IMR-90 (cell line): ENCODE data around the gene NIF3L1. TPM values are rescaled to one million over a fixed set of nuclear protein-coding genes. Genes with fewer than 3 reads are reported as not detected.

Experiments used
- ATAC-seq: fragments of 200-7000 bp; cut with Tn5 transposase; 2 replicates; pipeline ENCODE4 v1.9.1; 2020; ENCODE audit warnings: low read depth, mild to moderate bottlenecking, moderate library complexity
- BruUV-seq: library from RNA; stranded (reverse); fragments of 400-500 nt; replicated peaks from 2 replicates; lab custom pipeline; 2021; lab: Mats Ljungman, UMichigan
- CTCF ChIA-PET: fragments of 300-600 bp; formaldehyde crosslinking; extraction: SDS; loops from one replicate; lab custom pipeline; 2021; ENCODE audit warnings: antibody characterized with exemption; lab: Yijun Ruan, JAX
- POLR2A ChIA-PET: fragments of 300-600 bp; sonication (Branson Sonifier 250); formaldehyde crosslinking; loops from one replicate; lab custom pipeline; 2022; ENCODE audit warnings: antibody characterized with exemption; ENCODE audit not compliant: unreplicated experiment; lab: Charles Lee
- DNase-seq: peaks from one replicate; pipeline ENCODE4 v3.0.0; 2013
- H2AFZ ChIP-seq: replicated peaks from 2 replicates; pipeline ENCODE3; 2013; ENCODE audit warnings: low read length, mild to moderate bottlenecking; ENCODE audit not compliant: poor library complexity
- H2AK5ac ChIP-seq: 2 replicates; pipeline ENCODE4 v1.6.1; 2013; ENCODE audit warnings: low read depth, low read length, inconsistent platforms
- H2AK9ac ChIP-seq: replicated peaks from 2 replicates; pipeline ENCODE3; 2013; ENCODE audit warnings: mild to moderate bottlenecking, low read depth, low read length, moderate library complexity; ENCODE audit not compliant: poor library complexity
- H2BK120ac ChIP-seq: 2 replicates; pipeline ENCODE4 v1.6.1; 2013; ENCODE audit warnings: low read depth, low read length, inconsistent platforms
- H2BK15ac ChIP-seq: 3 replicates; pipeline ENCODE4 v1.6.1; 2013; ENCODE audit warnings: low read depth, low read length, inconsistent platforms
- H2BK20ac ChIP-seq: 2 replicates; pipeline ENCODE4 v1.6.1; 2013; ENCODE audit warnings: low read depth, mild to moderate bottlenecking, inconsistent platforms, low read length, moderate library complexity
- H2BK5ac ChIP-seq: 2 replicates; pipeline ENCODE4 v1.6.1; 2013; ENCODE audit warnings: mild to moderate bottlenecking, low read depth, low read length, inconsistent platforms; ENCODE audit not compliant: poor library complexity, severe bottlenecking
- H3K14ac ChIP-seq: replicated peaks from 2 replicates; pipeline ENCODE4 v1.6.1; 2013; ENCODE audit warnings: low read depth, low read length, inconsistent platforms
- H3K18ac ChIP-seq: 2 replicates; pipeline ENCODE4 v1.6.1; 2013; ENCODE audit warnings: low read depth, low read length, control low read depth
- H3K23ac ChIP-seq: 2 replicates; pipeline ENCODE4 v1.6.1; 2013; ENCODE audit warnings: low read depth, low read length, inconsistent platforms
- H3K27ac ChIP-seq: 2 replicates; pipeline ENCODE4 v1.5.1; 2013; ENCODE audit warnings: mild to moderate bottlenecking, control low read depth, low read length; ENCODE audit not compliant: insufficient read depth
- H3K27me3 ChIP-seq: 2 replicates; pipeline ENCODE4 v1.6.1; 2013; ENCODE audit warnings: low read length; ENCODE audit not compliant: control insufficient read depth, insufficient read depth
- H3K36me3 ChIP-seq: 2 replicates; pipeline ENCODE4 v1.6.1; 2013; ENCODE audit warnings: low read length, mixed read lengths; ENCODE audit not compliant: control insufficient read depth, insufficient read depth
- H3K4ac ChIP-seq: 2 replicates; pipeline ENCODE4 v1.6.1; 2013; ENCODE audit warnings: low read depth, low read length, inconsistent platforms
- H3K4me1 ChIP-seq: 2 replicates; pipeline ENCODE4 v1.6.1; 2013; ENCODE audit warnings: low read length, mixed read lengths; ENCODE audit not compliant: control insufficient read depth, insufficient read depth
- H3K4me2 ChIP-seq: 2 replicates; pipeline ENCODE4 v1.6.1; 2013; ENCODE audit warnings: low read depth, mild to moderate bottlenecking, control low read depth, low read length, moderate library complexity
- H3K4me3 ChIP-seq: 2 replicates; pipeline ENCODE4 v1.5.1; 2013; ENCODE audit warnings: low read depth, mild to moderate bottlenecking, control low read depth, low read length, moderate library complexity; ENCODE audit not compliant: insufficient read depth
- H3K56ac ChIP-seq: 2 replicates; pipeline ENCODE4 v1.6.1; 2013; ENCODE audit warnings: low read length, inconsistent platforms; ENCODE audit not compliant: insufficient read depth; ENCODE audit errors: extremely low read depth
- H3K79me1 ChIP-seq, 2 experiments: 2 replicates each; pipeline ENCODE4 v1.6.1; 2013; ENCODE audit warnings: low read length in 2 of 2, inconsistent platforms in 1 of 2, low read depth in 1 of 2
- H3K9ac ChIP-seq: 2 replicates; pipeline ENCODE4 v1.6.1; 2013; ENCODE audit warnings: low read depth, low read length, control low read depth
- H3K9me1 ChIP-seq: 2 replicates; pipeline ENCODE4 v1.6.1; 2013; ENCODE audit warnings: low read length, inconsistent platforms; ENCODE audit not compliant: insufficient read depth
- H3K9me3 ChIP-seq: 2 replicates; pipeline ENCODE4 v1.6.1; 2013; ENCODE audit warnings: low read length; ENCODE audit not compliant: control insufficient read depth, insufficient read depth
- H4K20me1 ChIP-seq: 2 replicates; pipeline ENCODE4 v1.6.1; 2013; ENCODE audit warnings: low read length, inconsistent platforms; ENCODE audit not compliant: insufficient read depth
- H4K5ac ChIP-seq: 2 replicates; pipeline ENCODE4 v1.6.1; 2013; ENCODE audit warnings: mild to moderate bottlenecking, low read depth, low read length, control low read depth
- H4K8ac ChIP-seq, 2 experiments: 2 replicates each; pipeline ENCODE4 v1.6.1; 2013; ENCODE audit warnings: low read depth in 2 of 2, low read length in 2 of 2, control low read depth in 1 of 2, inconsistent platforms in 1 of 2
- H4K91ac ChIP-seq: 2 replicates; pipeline ENCODE4 v1.6.1; 2013; ENCODE audit warnings: low read depth, low read length, inconsistent platforms; ENCODE audit not compliant: insufficient read depth
- BHLHE40 ChIP-seq: fragments of 150-350 bp; IDR thresholded peaks from 2 replicates; pipeline ENCODE4 v1.6.1; 2016; ENCODE audit warnings: mild to moderate bottlenecking, low read depth, low read length
- CEBPB ChIP-seq: IDR thresholded peaks from 2 replicates; pipeline ENCODE4 v1.6.1; 2012; ENCODE audit warnings: low read depth, low read length, improper control_type of control experiment
- CHD1 ChIP-seq: IDR thresholded peaks from 2 replicates; pipeline ENCODE4 v1.6.1; 2012; ENCODE audit warnings: low read depth, low read length, improper control_type of control experiment
- CTCF ChIP-seq: conservative IDR thresholded peaks from 2 replicates; pipeline ENCODE4 v1.5.1; 2012; ENCODE audit warnings: mild to moderate bottlenecking, low read depth, low read length, improper control_type of control experiment
- FOS ChIP-seq: fragments of 150-350 bp; IDR thresholded peaks from 2 replicates; pipeline ENCODE4 v1.6.1; 2016; ENCODE audit warnings: low read depth, low read length
- MAFK ChIP-seq: IDR thresholded peaks from 2 replicates; pipeline ENCODE4 v1.6.1; 2012; ENCODE audit warnings: low read depth, low read length, improper control_type of control experiment
- MAZ ChIP-seq: IDR thresholded peaks from 2 replicates; pipeline ENCODE4 v1.6.1; 2012; ENCODE audit warnings: low read depth, mild to moderate bottlenecking, low read length, improper control_type of control experiment, moderate library complexity, borderline replicate concordance
- MXI1 ChIP-seq: IDR thresholded peaks from 2 replicates; pipeline ENCODE4 v1.6.1; 2012; ENCODE audit warnings: low read depth, mild to moderate bottlenecking, low read length, moderate library complexity, borderline replicate concordance
- NFE2L2 ChIP-seq: fragments of 150-350 bp; IDR thresholded peaks from 2 replicates; pipeline ENCODE4 v1.6.1; 2016; ENCODE audit warnings: low read depth, mild to moderate bottlenecking, low read length
- POLR2A ChIP-seq: IDR thresholded peaks from 2 replicates; pipeline ENCODE4 v1.6.1; 2012; ENCODE audit warnings: mild to moderate bottlenecking, low read depth, low read length
- RAD21 ChIP-seq: IDR thresholded peaks from 2 replicates; pipeline ENCODE4 v1.6.1; 2012; ENCODE audit warnings: low read length, improper control_type of control experiment
- RCOR1 ChIP-seq: IDR thresholded peaks from 2 replicates; pipeline ENCODE4 v1.6.1; 2012; ENCODE audit warnings: mild to moderate bottlenecking, low read length, improper control_type of control experiment; ENCODE audit not compliant: insufficient replicate concordance
- RFX5 ChIP-seq: IDR thresholded peaks from 2 replicates; pipeline ENCODE4 v1.8.0; 2012; ENCODE audit warnings: low read depth, mild to moderate bottlenecking, low read length, moderate library complexity
- SMC3 ChIP-seq: fragments of 150-350 bp; IDR thresholded peaks from 2 replicates; pipeline ENCODE4 v1.6.1; 2016; ENCODE audit warnings: low read depth, mild to moderate bottlenecking, antibody characterized with exemption, low read length, moderate library complexity
- WGBS, 2 experiments: methylation state at CpG; one replicate each; pipeline versions ENCODE4 v1.1.5 to v1.1.7; 2013; ENCODE audit warnings: missing lambda C conversion rate in 2 of 2; ENCODE audit not compliant: insufficient read length in 1 of 2; ENCODE audit errors: extremely low coverage in 2 of 2; 5-methylcytosine and 5-hydroxymethylcytosine counted together
- dilution Hi-C: fragments of 300-500 bp; cut with HindIII; formaldehyde crosslinking; loops from one replicate; pipeline ENCODE4 v1.14.3; 2018; ENCODE audit warnings: low sequenced_read_pairs; ENCODE audit not compliant: unreplicated experiment
- in situ Hi-C: fragments of 300-500 bp; cut with MboI; formaldehyde crosslinking; loops from 3 replicates; pipeline ENCODE4 v1.14.3; 2019; ENCODE audit warnings: low sequenced_read_pairs, inconsistent platforms, mixed read lengths
- intact Hi-C: fragments of 100-400 bp; cut with micrococcal nuclease; formaldehyde crosslinking; loops from 2 replicates; pipeline ENCODE4 v1.10.0; 2022
- polyA plus RNA-seq, 3 experiments: library from polyadenylated mRNA; depleted of rRNA; stranded (reverse); fragments of >200 nt; gene quantifications; 2 replicates each; pipeline ENCODE4 v1.2.3, GENCODE V29; 2012; ENCODE audit warnings: low replicate concordance in 1 of 3
- total RNA-seq: library from RNA; depleted of rRNA; stranded (reverse); fragments of >200 nt; gene quantifications from 2 replicates; pipeline ENCODE4 v1.2.3, GENCODE V29; 2012
- TF ChIP-seq, protein P1 (sequence below): fragments of 150-350 bp; IDR thresholded peaks from 2 replicates; pipeline ENCODE4 v1.6.1; 2017; ENCODE audit warnings: mild to moderate bottlenecking, antibody characterized with exemption, low read length, low read depth
- TF ChIP-seq, protein P2 (sequence below): fragments of 150-350 bp; IDR thresholded peaks from 2 replicates; pipeline ENCODE4 v1.6.1; 2016; ENCODE audit warnings: low read depth, mild to moderate bottlenecking, low read length, moderate library complexity, borderline replicate concordance

NIF3L1 gene
- total and polyA plus RNA-seq, 2 of the 4 experiments (the other 2 are of a cell fraction): 43.0 to 54.6 TPM

- Histone ChIP-seq H3K4me2 (no peak overlapping the region), H2BK15ac (no peak overlapping the region), H3K4me1 (no peaks in the 10 kb centered on the region), H2AFZ (no peak overlapping the region), H3K27me3 (no peaks in the 10 kb centered on the region), H3K27ac (no peak overlapping the region), H3K4ac (no peak overlapping the region), H4K20me1 (no peaks in the 10 kb centered on the region), H3K23ac (no peak overlapping the region), H3K36me3 (peaks cover 23% of the 10 kb centered on the region), H3K4me3 (no peak overlapping the region), H4K8ac (no peak overlapping the region), H3K9me3 (no peaks in the 10 kb centered on the region), H2BK20ac (no peak overlapping the region), H4K5ac (no peak overlapping the region), H3K18ac (no peak overlapping the region), H4K91ac (no peak overlapping the region), H3K14ac (no peak overlapping the region), H3K9me1 (no peaks in the 10 kb centered on the region), H2BK5ac (no peak overlapping the region), H3K79me1 (peaks cover under 1 to 4% of the 10 kb centered on the region in 2 experiments; a peak in 1 of 4 replicates), H3K9ac (no peak overlapping the region), H2BK120ac (no peak overlapping the region), H3K56ac (no peak overlapping the region), H2AK9ac (no peak overlapping the region), H2AK5ac (no peak overlapping the region)
- BruUV-seq: no TSS peak
- TF ChIP-seq POLR2A: no peak
- TF ChIP-seq, protein P1, sequence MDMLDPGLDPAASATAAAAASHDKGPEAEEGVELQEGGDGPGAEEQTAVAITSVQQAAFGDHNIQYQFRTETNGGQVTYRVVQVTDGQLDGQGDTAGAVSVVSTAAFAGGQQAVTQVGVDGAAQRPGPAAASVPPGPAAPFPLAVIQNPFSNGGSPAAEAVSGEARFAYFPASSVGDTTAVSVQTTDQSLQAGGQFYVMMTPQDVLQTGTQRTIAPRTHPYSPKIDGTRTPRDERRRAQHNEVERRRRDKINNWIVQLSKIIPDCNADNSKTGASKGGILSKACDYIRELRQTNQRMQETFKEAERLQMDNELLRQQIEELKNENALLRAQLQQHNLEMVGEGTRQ: no peak
- TF ChIP-seq RFX5: no peak
- TF ChIP-seq CHD1: no peak
- TF ChIP-seq CTCF: no peak
- no peak for TF ChIP-seq MXI1
- TF ChIP-seq MAZ: no peak
- TF ChIP-seq, protein P2, sequence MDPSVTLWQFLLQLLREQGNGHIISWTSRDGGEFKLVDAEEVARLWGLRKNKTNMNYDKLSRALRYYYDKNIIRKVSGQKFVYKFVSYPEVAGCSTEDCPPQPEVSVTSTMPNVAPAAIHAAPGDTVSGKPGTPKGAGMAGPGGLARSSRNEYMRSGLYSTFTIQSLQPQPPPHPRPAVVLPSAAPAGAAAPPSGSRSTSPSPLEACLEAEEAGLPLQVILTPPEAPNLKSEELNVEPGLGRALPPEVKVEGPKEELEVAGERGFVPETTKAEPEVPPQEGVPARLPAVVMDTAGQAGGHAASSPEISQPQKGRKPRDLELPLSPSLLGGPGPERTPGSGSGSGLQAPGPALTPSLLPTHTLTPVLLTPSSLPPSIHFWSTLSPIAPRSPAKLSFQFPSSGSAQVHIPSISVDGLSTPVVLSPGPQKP: no peak
- no peak for TF ChIP-seq BHLHE40
- TF ChIP-seq MAFK: no peak
- no peak for TF ChIP-seq NFE2L2
- no peak for TF ChIP-seq RAD21
- no peak for TF ChIP-seq FOS
- no peak for TF ChIP-seq RCOR1
- TF ChIP-seq CEBPB: no peak
- TF ChIP-seq SMC3: no peak
- dilution Hi-C loops: no loop called here
- CTCF ChIA-PET: no interaction called here
- intact Hi-C loops: no loop called here
- ATAC-seq (no peak), DNase-seq (no peak)
- in situ Hi-C loops: no loop called here
- WGBS, 2 experiments: no CpG with 5 or more reads among the region's 2 CpGs
- POLR2A ChIA-PET: no interaction called here
Observed at GRCh38 chr2:200878289-200878880, 10.8 kb upstream of the NIF3L1 start.
